Gastroesophageal sphincter (tissue), 3 donors: ENCODE measurements around the gene MATN1.

Experiments used
- CTCF ChIP-seq, 4 experiments: fragments of 200-600 bp in 2 of 4; fragments of 450-650 bp in 2 of 4; sonication (generic) in 1 of 4; IDR thresholded peaks; one replicate each; pipeline ENCODE4 v1.5.1; 2017 to 2019; ENCODE audit warnings: antibody characterized with exemption in 4 of 4, mild to moderate bottlenecking in 2 of 4, moderate library complexity in 2 of 4
- EP300 ChIP-seq: sonication (generic); formaldehyde crosslinking; IDR thresholded peaks from one replicate; pipeline ENCODE4 v1.6.1; 2017; ENCODE audit warnings: antibody characterized with exemption, mild to moderate bottlenecking

GRCh38 chr1:30685796-30686165 is 37.6 kb downstream of the MATN1 start:
- TF ChIP-seq CTCF (IDR thresholded peaks at IDR 0.05) (no peak), EP300 (no peak)
